H9 (cell line): ENCODE data around the gene WDR81. TPM values are rescaled to one million over a fixed set of nuclear protein-coding genes. Genes with fewer than 3 reads are reported as not detected.

ENCODE experiments used
- DNase-seq: peaks from one replicate; pipeline ENCODE4 v3.0.0-alpha.2; 2017
- H2AFZ ChIP-seq: one replicate; pipeline ENCODE4 v1.6.1; 2013; ENCODE audit warnings: mild to moderate bottlenecking, low read length, control low read depth, moderate library complexity
- H2AK5ac ChIP-seq: 2 replicates; pipeline ENCODE4 v1.6.1; 2013; ENCODE audit warnings: low read length, control low read depth, mixed read lengths; ENCODE audit not compliant: insufficient read length
- H2BK120ac ChIP-seq: one replicate; pipeline ENCODE4 v1.6.1; 2013; ENCODE audit warnings: low read depth, mild to moderate bottlenecking, low read length, control low read depth, inconsistent platforms; ENCODE audit not compliant: poor library complexity, severe bottlenecking
- H2BK12ac ChIP-seq: 2 replicates; pipeline ENCODE4 v1.6.1; 2013; ENCODE audit warnings: low read length, control low read depth, mixed read lengths, low read depth; ENCODE audit not compliant: insufficient read length
- H2BK15ac ChIP-seq: 2 replicates; pipeline ENCODE4 v1.6.1; 2013; ENCODE audit warnings: low read depth, low read length, control low read depth
- H2BK20ac ChIP-seq: one replicate; pipeline ENCODE4 v1.6.1; 2013; ENCODE audit warnings: low read depth, mild to moderate bottlenecking, low read length, control low read depth, inconsistent platforms; ENCODE audit not compliant: poor library complexity, severe bottlenecking
- H2BK5ac ChIP-seq: 2 replicates; pipeline ENCODE4 v1.6.1; 2013; ENCODE audit warnings: low read length, control low read depth, mixed read lengths; ENCODE audit not compliant: insufficient read length
- H3K14ac ChIP-seq: 2 replicates; pipeline ENCODE4 v1.6.1; 2013; ENCODE audit warnings: low read length, control low read depth; ENCODE audit not compliant: insufficient read depth
- H3K18ac ChIP-seq: 2 replicates; pipeline ENCODE4 v1.6.1; 2013; ENCODE audit warnings: low read depth, mild to moderate bottlenecking, mixed read lengths, low read length, control low read depth; ENCODE audit not compliant: insufficient read length
- H3K23ac ChIP-seq: 2 replicates; pipeline ENCODE4 v1.6.1; 2013; ENCODE audit warnings: low read length, control low read depth, mixed read lengths, low read depth; ENCODE audit not compliant: insufficient read length
- H3K23me2 ChIP-seq: 2 replicates; pipeline ENCODE4 v1.6.1; 2013; ENCODE audit warnings: low read depth, mild to moderate bottlenecking, mixed read lengths, low read length, control low read depth; ENCODE audit not compliant: insufficient read length, poor library complexity, severe bottlenecking
- H3K27ac ChIP-seq: 2 replicates; pipeline ENCODE4 v1.5.1; 2013; ENCODE audit warnings: low read length, control low read depth, mixed read lengths, low read depth; ENCODE audit not compliant: insufficient read length
- H3K27me3 ChIP-seq: 2 replicates; pipeline ENCODE4 v1.6.1; 2013; ENCODE audit warnings: low read length, control low read depth, inconsistent platforms; ENCODE audit not compliant: insufficient read depth
- H3K4ac ChIP-seq: 2 replicates; pipeline ENCODE4 v1.6.1; 2013; ENCODE audit warnings: low read depth, mild to moderate bottlenecking, control low read depth, inconsistent platforms, low read length, moderate library complexity
- H3K4me1 ChIP-seq: 2 replicates; pipeline ENCODE4 v1.6.1; 2013; ENCODE audit warnings: low read length, control low read depth, inconsistent platforms; ENCODE audit not compliant: insufficient read depth
- H3K4me2 ChIP-seq: 2 replicates; pipeline ENCODE4 v1.6.1; 2013; ENCODE audit warnings: low read length, control low read depth, mixed read lengths; ENCODE audit not compliant: insufficient read length, insufficient read depth
- H3K56ac ChIP-seq: 2 replicates; pipeline ENCODE4 v1.6.1; 2013; ENCODE audit warnings: low read depth, mild to moderate bottlenecking, mixed read lengths, low read length, control low read depth; ENCODE audit not compliant: insufficient read length
- H3K79me1 ChIP-seq: 2 replicates; pipeline ENCODE4 v1.6.1; 2013; ENCODE audit warnings: low read depth, mild to moderate bottlenecking, moderate library complexity, low read length, control low read depth, inconsistent platforms; ENCODE audit not compliant: insufficient read depth, poor library complexity, severe bottlenecking
- H3K79me2 ChIP-seq: 2 replicates; pipeline ENCODE4 v1.6.1; 2013; ENCODE audit warnings: low read length, control low read depth, inconsistent platforms; ENCODE audit not compliant: insufficient read depth
- H3K9ac ChIP-seq: 2 replicates; pipeline ENCODE4 v1.6.1; 2013; ENCODE audit warnings: low read length, control low read depth, mixed read lengths; ENCODE audit not compliant: insufficient read length; ENCODE audit errors: extremely low read depth
- H3K9me3 ChIP-seq: one replicate; pipeline ENCODE4 v1.6.1; 2013; ENCODE audit warnings: low read depth, low read length, inconsistent platforms; ENCODE audit not compliant: control insufficient read depth
- H3T11ph ChIP-seq: one replicate; pipeline ENCODE4 v1.6.1; 2013; ENCODE audit warnings: mild to moderate bottlenecking, low read length, control low read depth, inconsistent platforms
- H4K20me1 ChIP-seq: one replicate; pipeline ENCODE4 v1.6.1; 2013; ENCODE audit not compliant: control insufficient read depth, insufficient read length, insufficient read depth
- H4K5ac ChIP-seq: 2 replicates; pipeline ENCODE4 v1.6.1; 2013; ENCODE audit warnings: low read depth, mild to moderate bottlenecking, mixed read lengths, low read length, control low read depth; ENCODE audit not compliant: insufficient read length
- H4K8ac ChIP-seq: replicated peaks from 2 replicates; pipeline ENCODE4 v1.6.1; 2013; ENCODE audit warnings: low read length, control low read depth, mixed read lengths, low read depth; ENCODE audit not compliant: insufficient read length
- H4K91ac ChIP-seq: 2 replicates; pipeline ENCODE4 v1.6.1; 2013; ENCODE audit warnings: low read depth, mild to moderate bottlenecking, moderate library complexity, mixed read lengths, low read length, control low read depth; ENCODE audit not compliant: insufficient read length
- H3K27ac Mint-ChIP-seq, 3 experiments: 2 replicates in 2 of 3; 3 replicates in 1 of 3; pipeline ENCODE4 v1.8.0; 2020 to 2021; ENCODE audit warnings: mixed read lengths in 3 of 3, mild to moderate bottlenecking in 1 of 3, moderate library complexity in 1 of 3
- H3K27me3 Mint-ChIP-seq: 2 replicates; pipeline ENCODE4 v1.8.0; 2021; ENCODE audit warnings: low read depth, mild to moderate bottlenecking, moderate library complexity, mixed read lengths
- H3K36me3 Mint-ChIP-seq, 3 experiments: 2 replicates in 2 of 3; 3 replicates in 1 of 3; pipeline ENCODE4 v1.8.0; 2020 to 2021; ENCODE audit warnings: low read depth in 3 of 3, mixed read lengths in 3 of 3; ENCODE audit not compliant: insufficient read depth in 1 of 3
- H3K4me1 Mint-ChIP-seq, 2 experiments: 2 replicates each; pipeline ENCODE4 v1.8.0; 2020; ENCODE audit warnings: mixed read lengths in 2 of 2
- H3K4me3 Mint-ChIP-seq, 2 experiments: 2 replicates in 1 of 2; 3 replicates in 1 of 2; pipeline ENCODE4 v1.8.0; 2020 to 2021; ENCODE audit warnings: mild to moderate bottlenecking in 2 of 2, mixed read lengths in 2 of 2, moderate library complexity in 1 of 2
- H3K9me3 Mint-ChIP-seq, 2 experiments: 2 replicates in 1 of 2; 3 replicates in 1 of 2; pipeline ENCODE4 v1.8.0; 2020; ENCODE audit warnings: mild to moderate bottlenecking in 2 of 2, mixed read lengths in 2 of 2, moderate library complexity in 1 of 2
- CTCF ChIP-seq: fragments of 200-600 bp; sonication (generic); conservative IDR thresholded peaks from 3 replicates; pipeline ENCODE4 v1.8.0; 2021; ENCODE audit warnings: antibody characterized with exemption, mild to moderate bottlenecking
- WGBS: extraction: QIAGEN DNeasy Blood & Tissue Kit; methylation state at CpG from one replicate; pipeline ENCODE4 v1.1.7; 2013; ENCODE audit warnings: missing lambda C conversion rate, low lambda C conversion rate, mixed read lengths; ENCODE audit not compliant: insufficient read length; ENCODE audit errors: extremely low coverage; 5-methylcytosine and 5-hydroxymethylcytosine counted together
- total RNA-seq: library from RNA; stranded (reverse); gene quantifications from 2 replicates; pipeline ENCODE4 v1.2.1, GENCODE V29; 2021

WDR81 gene
- total RNA-seq, 1 experiment from 2014 or later = 20.2 TPM

DNA sequence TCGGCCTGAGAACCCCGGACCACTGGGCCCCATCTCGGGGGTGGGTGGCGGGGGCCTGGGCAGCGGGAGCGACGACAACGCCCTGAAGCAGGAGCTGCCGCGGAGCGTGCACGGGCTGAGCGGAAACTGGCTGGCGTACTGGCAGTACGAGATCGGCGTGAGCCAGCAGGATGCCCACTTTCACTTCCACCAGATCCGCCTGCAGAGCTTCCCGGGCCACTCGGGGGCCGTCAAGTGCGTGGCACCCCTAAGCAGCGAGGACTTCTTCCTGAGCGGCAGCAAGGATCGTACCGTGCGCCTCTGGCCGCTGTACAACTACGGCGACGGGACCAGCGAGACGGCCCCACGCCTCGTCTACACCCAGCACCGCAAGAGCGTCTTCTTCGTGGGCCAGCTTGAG lies 9.3 kb downstream of the WDR81 start:
- H2BK15ac ChIP-seq = no peak overlapping the region
- H3K9me3 ChIP-seq = no peaks in the 10 kb centered on the region
- Mint-ChIP-seq H3K27me3 (no peaks in the 10 kb centered on the region; the same call in 1 of the 2 replicates), H3K4me3 (no peak overlapping the region), H3K36me3 (peaks cover 0 to 7% (median 7%) of the 10 kb centered on the region in 3 experiments; a peak in 4 of 7 replicates), H3K27ac (no peak overlapping the region; a peak in 1 of 7 replicates), H3K9me3 (peaks cover 0 to 3% of the 10 kb centered on the region in 2 experiments; a peak in 2 of 5 replicates), H3K4me1 (peaks cover 6 to 12% of the 10 kb centered on the region in 2 experiments; a peak in 1 of 4 replicates)
- H2AK5ac ChIP-seq = no peak overlapping the region
- H4K20me1 ChIP-seq = no peaks in the 10 kb centered on the region
- no peaks in the 10 kb centered on the region for H3K79me2 ChIP-seq
- H2BK20ac ChIP-seq = no peak overlapping the region
- H4K91ac ChIP-seq = no peak overlapping the region
- H3K56ac ChIP-seq = no peak overlapping the region
- no peak overlapping the region for H3K23ac ChIP-seq
- H3T11ph ChIP-seq = no peak overlapping the region
- no peak overlapping the region for H3K9ac ChIP-seq
- H3K4me1 ChIP-seq = no peaks in the 10 kb centered on the region; the same call in 1 of the 2 replicates
- no CpG with 5 or more reads among the region's 38 CpGs for WGBS
- H3K27me3 ChIP-seq = no peaks in the 10 kb centered on the region
- H3K4me2 ChIP-seq = no peak overlapping the region
- H2BK12ac ChIP-seq = no peak overlapping the region
- H3K79me1 ChIP-seq = no peaks in the 10 kb centered on the region
- no peak overlapping the region for H2AFZ ChIP-seq
- no peak overlapping the region for H2BK5ac ChIP-seq
- H3K4ac ChIP-seq = no peak overlapping the region
- no peak overlapping the region for H3K18ac ChIP-seq
- no peak overlapping the region for H2BK120ac ChIP-seq
- H4K5ac ChIP-seq = no peak overlapping the region
- DNase-seq = no peak
- H3K23me2 ChIP-seq = no peaks in the 10 kb centered on the region
- H3K14ac ChIP-seq = no peak overlapping the region
- TF ChIP-seq CTCF = no peak
- H4K8ac ChIP-seq = no peak overlapping the region
- no peak overlapping the region for H3K27ac ChIP-seq
